HL-60 (cell line): ENCODE measurements around the gene ANGPTL2.

Source experiments
- DNase-seq, 2 experiments: peaks; one replicate each; pipeline ENCODE4 v3.0.0-alpha.2; 2010 to 2020; ENCODE audit warnings: low read depth in 1 of 2, low spot score in 1 of 2
- H3K27ac ChIP-seq: fragments of 250-450 bp; sonication (Bioruptor Pico); replicated peaks from 2 replicates; pipeline ENCODE4 v1.5.1; 2020; ENCODE audit warnings: mild to moderate bottlenecking, moderate library complexity
- H3K27me3 ChIP-seq: fragments of 250-450 bp; sonication (Bioruptor Pico); 2 replicates; pipeline ENCODE4 v1.5.1; 2021; ENCODE audit warnings: mild to moderate bottlenecking, moderate library complexity; ENCODE audit not compliant: insufficient read depth, poor library complexity, severe bottlenecking
- H3K4me3 ChIP-seq: replicated peaks from 2 replicates; pipeline ENCODE4 v1.5.1; 2011; ENCODE audit warnings: mild to moderate bottlenecking, control low read depth, low read length; ENCODE audit not compliant: insufficient read depth
- CTCF ChIP-seq: IDR thresholded peaks from one replicate; pipeline ENCODE4 v1.5.1; 2011; ENCODE audit warnings: low read length, control low read depth, inconsistent platforms; ENCODE audit not compliant: insufficient read depth
- GABPA ChIP-seq: IDR thresholded peaks from 2 replicates; pipeline ENCODE4 v1.6.1; 2012; ENCODE audit warnings: low read depth
- POLR2AphosphoS5 ChIP-seq: IDR thresholded peaks from 2 replicates; pipeline ENCODE4 v1.6.1; 2012; ENCODE audit warnings: low read depth
- REST ChIP-seq: IDR thresholded peaks from 2 replicates; pipeline ENCODE4 v1.6.1; 2012; ENCODE audit warnings: low read depth; ENCODE audit not compliant: insufficient replicate concordance
- SPI1 ChIP-seq: IDR thresholded peaks from 2 replicates; pipeline ENCODE4 v1.6.1; 2012; ENCODE audit warnings: low read depth, mild to moderate bottlenecking, borderline replicate concordance

The ANGPTL2 gene

DNA sequence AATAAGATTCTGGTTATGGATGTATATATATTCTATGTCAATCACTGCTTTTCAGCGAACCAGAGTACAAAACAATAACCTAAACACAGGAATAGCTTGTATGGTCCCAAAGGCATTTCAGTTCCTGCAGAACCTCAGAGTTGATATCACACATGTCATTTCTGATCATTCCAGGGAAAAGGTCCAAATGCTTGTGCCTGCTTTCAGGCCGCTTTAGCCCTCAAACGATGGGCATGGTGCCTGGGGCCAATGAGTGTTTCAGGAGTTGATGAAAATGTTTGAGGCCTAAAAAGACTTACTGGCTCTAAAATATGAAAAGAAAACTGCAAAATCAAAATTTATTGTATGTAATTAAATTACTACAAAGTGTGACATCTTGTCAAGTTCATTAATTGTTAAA lies 22.8 kb downstream of the ANGPTL2 start:
- peaks cover 3% of the 10 kb centered on the region for H3K27me3 ChIP-seq
- H3K27ac ChIP-seq, result no peak overlapping the region
- DNase-seq, result no peak
- no peak overlapping the region for H3K4me3 ChIP-seq
- TF ChIP-seq CTCF (no peak), GABPA (no peak), SPI1 (no peak), POLR2AphosphoS5 (no peak), REST (no peak)

- Histone ChIP-seq H3K4me3 (no peak overlapping the region), H3K27me3 (peaks cover 3% of the 10 kb centered on the region), H3K27ac (no peak overlapping the region)
- no peak for DNase-seq
- TF ChIP-seq GABPA, result no peak
- TF ChIP-seq CTCF, result no peak
- no peak for TF ChIP-seq REST
Observed at GRCh38 chr9:127098916-127099553, 23.4 kb downstream of the ANGPTL2 start.

DNA sequence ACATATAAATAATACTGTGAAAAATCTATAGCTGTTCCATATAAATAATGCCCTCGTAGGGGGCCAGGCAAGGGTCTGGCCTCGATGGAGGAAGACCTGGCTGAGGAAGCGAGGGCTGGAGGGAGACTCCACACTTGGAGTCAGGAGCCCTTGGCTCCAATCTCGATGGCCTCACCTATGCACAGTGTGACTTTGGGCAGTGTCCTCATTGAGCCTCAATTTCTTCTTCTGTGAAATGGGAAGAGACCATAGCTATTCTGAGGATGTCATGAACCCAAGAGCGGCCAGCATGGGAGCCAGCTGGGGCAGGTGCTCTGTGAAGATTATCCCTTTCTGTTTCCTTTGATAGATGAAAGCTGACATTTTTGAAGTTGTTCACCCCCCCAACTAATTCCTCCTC lies 24.8 kb downstream of the ANGPTL2 start:
- Histone ChIP-seq H3K27me3 (peaks cover 8% of the 10 kb centered on the region), H3K27ac (no peak overlapping the region), H3K4me3 (no peak overlapping the region)
- no peak for DNase-seq
- no peak for TF ChIP-seq CTCF
- TF ChIP-seq SPI1, result no peak
- TF ChIP-seq REST, result no peak
- TF ChIP-seq GABPA, result no peak
- no peak for TF ChIP-seq POLR2AphosphoS5
